GM20431 (cell line): Measurements from ENCODE around the gene NTSR2.

Experiments
- in situ Hi-C: fragments of 300-500 bp; cut with MseI, MboI; formaldehyde crosslinking; loops from one replicate; pipeline ENCODE4 v1.15.0; 2020; ENCODE audit warnings: low sequenced_read_pairs; ENCODE audit not compliant: unreplicated experiment

NTSR2 gene

DNA sequence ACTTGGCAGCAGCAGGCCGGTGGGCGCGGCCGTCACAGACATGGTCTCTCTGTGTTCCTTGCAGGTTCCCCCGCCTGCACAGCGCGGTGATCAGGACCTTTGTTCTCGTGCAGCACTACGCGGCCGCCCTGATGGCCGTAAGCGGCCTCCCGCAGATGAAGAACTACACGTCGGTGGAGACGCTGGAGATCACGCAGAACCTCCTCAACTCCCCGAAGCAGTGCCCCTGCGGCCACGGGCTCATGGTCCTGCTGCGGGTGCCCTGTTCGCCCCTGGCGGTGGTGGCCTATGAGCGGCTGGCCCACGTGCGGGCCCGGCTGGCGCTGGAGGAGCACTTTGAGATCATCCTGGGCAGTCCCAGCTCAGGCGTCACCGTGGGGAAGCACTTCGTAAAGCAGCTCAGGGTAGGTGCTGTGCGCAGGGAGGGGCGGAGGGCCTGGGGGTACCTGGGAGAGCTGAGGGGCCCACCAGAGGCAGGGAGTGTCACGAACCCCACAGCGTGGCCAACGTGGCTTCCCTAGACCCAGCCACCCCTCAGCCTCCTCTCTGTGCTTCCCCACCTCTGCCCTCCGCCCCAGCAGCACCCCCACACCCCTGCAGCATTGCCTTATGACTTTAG lies 59.3 kb downstream of the NTSR2 start:
- in situ Hi-C loops: no loop called here
